Tibial artery (tissue), 4 donors: ENCODE data around the gene TCEA3.

Experiments used
- DNase-seq, 2 donors: peaks; one replicate each; pipeline ENCODE4 v3.0.0-alpha.2; 2019
- H3K27ac ChIP-seq, 2 donors: fragments of 200-600 bp; sonication (generic) in 1 of 2; 1 replicate in 1 of 2; 2 replicates in 1 of 2; pipeline ENCODE4 v1.5.1; 2018 to 2019; ENCODE audit warnings: mild to moderate bottlenecking in 1 of 2
- H3K27me3 ChIP-seq, 2 donors: fragments of 200-600 bp; sonication (generic) in 1 of 2; one replicate each; pipeline versions ENCODE4 v1.5.1 to v1.6.0; 2016 to 2019
- H3K36me3 ChIP-seq, 3 donors: fragments of 200-600 bp; sonication (generic) in 2 of 3; one replicate each; pipeline ENCODE4 v1.5.1; 2016 to 2019; ENCODE audit warnings: mild to moderate bottlenecking in 2 of 3
- H3K4me1 ChIP-seq, 4 donors: fragments of 200-600 bp; sonication (generic) in 2 of 4; 1 replicate in 3 of 4; 2 replicates in 1 of 4; pipeline ENCODE4 v1.5.1; 2016 to 2019
- H3K4me3 ChIP-seq, 2 donors: fragments of 200-600 bp; sonication (generic) in 1 of 2; 1 replicate in 1 of 2; 2 replicates in 1 of 2; pipeline ENCODE4 v1.5.1; 2018 to 2019; ENCODE audit warnings: mild to moderate bottlenecking in 2 of 2
- H3K9me3 ChIP-seq, 3 donors: fragments of 200-600 bp; sonication (generic) in 1 of 3; one replicate each; pipeline ENCODE4 v1.5.1; 2016 to 2019
- intact Hi-C: fragments of 100-400 bp; cut with DNase I; formaldehyde crosslinking; loops from one replicate; pipeline ENCODE4 v1.15.0; 2023; ENCODE audit warnings: low total_unique reads
- TF ChIP-seq, protein P1 (sequence below), 2 experiments: fragments of 200-600 bp in 1 of 2; fragments of 450-650 bp in 1 of 2; IDR thresholded peaks; one replicate each; pipeline ENCODE4 v1.5.1; 2017 to 2019; ENCODE audit warnings: antibody characterized with exemption in 2 of 2, mild to moderate bottlenecking in 1 of 2, moderate library complexity in 1 of 2

The TCEA3 gene

GRCh38 chr1:23425193-23425494, 596 bp upstream of the TCEA3 start:
- Histone ChIP-seq H3K27me3 (no peaks in the 10 kb centered on the region), H3K27ac (peak overlapping the region; percentile 74 to 83), H3K4me1 (peaks cover 0 to 25% (median 21%) of the 10 kb centered on the region in 4 donors), H3K9me3 (no peaks in the 10 kb centered on the region), H3K4me3 (peak overlapping the region; percentile 65 to 68), H3K36me3 (peaks cover 0 to 25% (median 12%) of the 10 kb centered on the region in 3 donors)
- intact Hi-C loops: loop anchor here (5.0 kb wide), 1 partner anchor 57 kb away; the partner anchor contains the start of gene ASAP3
- TF ChIP-seq, protein P1, sequence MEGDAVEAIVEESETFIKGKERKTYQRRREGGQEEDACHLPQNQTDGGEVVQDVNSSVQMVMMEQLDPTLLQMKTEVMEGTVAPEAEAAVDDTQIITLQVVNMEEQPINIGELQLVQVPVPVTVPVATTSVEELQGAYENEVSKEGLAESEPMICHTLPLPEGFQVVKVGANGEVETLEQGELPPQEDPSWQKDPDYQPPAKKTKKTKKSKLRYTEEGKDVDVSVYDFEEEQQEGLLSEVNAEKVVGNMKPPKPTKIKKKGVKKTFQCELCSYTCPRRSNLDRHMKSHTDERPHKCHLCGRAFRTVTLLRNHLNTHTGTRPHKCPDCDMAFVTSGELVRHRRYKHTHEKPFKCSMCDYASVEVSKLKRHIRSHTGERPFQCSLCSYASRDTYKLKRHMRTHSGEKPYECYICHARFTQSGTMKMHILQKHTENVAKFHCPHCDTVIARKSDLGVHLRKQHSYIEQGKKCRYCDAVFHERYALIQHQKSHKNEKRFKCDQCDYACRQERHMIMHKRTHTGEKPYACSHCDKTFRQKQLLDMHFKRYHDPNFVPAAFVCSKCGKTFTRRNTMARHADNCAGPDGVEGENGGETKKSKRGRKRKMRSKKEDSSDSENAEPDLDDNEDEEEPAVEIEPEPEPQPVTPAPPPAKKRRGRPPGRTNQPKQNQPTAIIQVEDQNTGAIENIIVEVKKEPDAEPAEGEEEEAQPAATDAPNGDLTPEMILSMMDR (IDR thresholded peaks at IDR 0.05): no peak
- DNase-seq: no peak

GRCh38 chr1:23423415-23424292, 894 bp downstream of the TCEA3 start:
- no peaks in the 10 kb centered on the region for H3K9me3 ChIP-seq
- peak overlapping the region; percentile 74 to 83 for H3K27ac ChIP-seq
- intact Hi-C loops: no loop called here
- H3K4me1 ChIP-seq: peaks cover 0 to 25% (median 21%) of the 10 kb centered on the region in 4 donors
- TF ChIP-seq, protein P1 (IDR thresholded peaks at IDR 0.05): no peak
- no peaks in the 10 kb centered on the region for H3K27me3 ChIP-seq
- peak overlapping the region; percentile 65 to 68 for H3K4me3 ChIP-seq
- H3K36me3 ChIP-seq: peaks cover 0 to 10% (median 0%) of the 10 kb centered on the region in 3 donors
- DNase-seq: no peak

GRCh38 chr1:23422941-23423340, 1.6 kb downstream of the TCEA3 start:
- TF ChIP-seq, protein P1 (IDR thresholded peaks at IDR 0.05): no peak
- Histone ChIP-seq H3K4me3 (peak overlapping the region; percentile 65 to 68), H3K9me3 (no peaks in the 10 kb centered on the region), H3K27ac (peak overlapping the region; percentile 74 to 83), H3K27me3 (no peaks in the 10 kb centered on the region), H3K4me1 (peaks cover 0 to 25% (median 21%) of the 10 kb centered on the region in 4 donors), H3K36me3 (peaks cover 0 to 4% (median 0%) of the 10 kb centered on the region in 3 donors)
- no peak for DNase-seq
- intact Hi-C loops: no loop called here

GRCh38 chr1:23422241-23422877, 2.2 kb downstream of the TCEA3 start:
- Histone ChIP-seq H3K27me3 (no peaks in the 10 kb centered on the region), H3K9me3 (no peaks in the 10 kb centered on the region), H3K36me3 (peaks cover 0 to 7% (median 0%) of the 10 kb centered on the region in 3 donors), H3K27ac (peak overlapping the region; percentile 74 to 83), H3K4me3 (peak overlapping the region; percentile 9 to 65), H3K4me1 (peaks cover 0 to 25% (median 21%) of the 10 kb centered on the region in 4 donors)
- TF ChIP-seq, protein P1 (IDR thresholded peaks at IDR 0.05): no peak
- DNase-seq: peak; percentile 77 to 87
- intact Hi-C loops: no loop called here

DNA sequence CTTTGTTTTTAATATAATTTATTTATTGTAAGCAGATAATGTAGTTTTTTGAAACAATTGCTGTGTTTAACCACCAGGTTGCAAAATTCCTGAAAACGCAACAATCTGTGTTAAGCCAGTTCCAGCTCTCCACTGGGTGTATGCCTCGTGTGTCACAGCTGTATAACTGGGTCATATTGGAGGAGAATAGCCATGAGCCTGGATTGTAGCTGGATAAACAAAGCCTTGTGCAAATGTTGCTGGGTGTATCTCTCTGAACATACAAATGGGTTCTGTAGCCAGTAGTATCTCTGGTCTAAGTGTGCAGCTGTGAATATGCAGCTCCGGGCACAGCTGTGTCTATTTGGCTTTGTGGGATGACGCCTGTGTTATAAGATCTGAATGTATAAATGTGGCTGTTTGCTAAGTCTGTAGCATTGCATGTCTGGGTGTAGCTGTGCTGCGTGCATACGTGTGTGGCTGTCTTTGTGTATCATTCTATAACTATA, 2.8 kb downstream of the TCEA3 start:
- H3K4me1 ChIP-seq: peaks cover 0 to 25% (median 21%) of the 10 kb centered on the region in 4 donors

More for the DNA sequence above, 2.8 kb downstream of the TCEA3 start:
- intact Hi-C loops: no loop called here
- Histone ChIP-seq H3K36me3 (peaks cover 0 to 12% (median 1%) of the 10 kb centered on the region in 3 donors), H3K4me3 (peak overlapping the region; percentile 9 to 65), H3K27me3 (no peaks in the 10 kb centered on the region), H3K9me3 (no peaks in the 10 kb centered on the region), H3K27ac (peak overlapping the region in 1 of 2 donors; percentile 83)
- TF ChIP-seq, protein P1 (IDR thresholded peaks at IDR 0.05): peak in 1 of 2 experiments; percentile 16
- DNase-seq: peak in 1 of 2 donors; percentile 63
